GM19438 (cell line): ENCODE data around the gene ICA1.
A peak's percentile ranks its signal among the peaks of the same experiment; 100 is the strongest.

Source experiments
- ATAC-seq: cut with Tn5 transposase; IDR thresholded peaks from one replicate; pipeline ENCODE4 v1.9.1; 2021; ENCODE audit warnings: low read depth; ENCODE audit not compliant: unreplicated experiment

Gene ICA1

GRCh38 chr7:8204339-8205030 lies 57.5 kb downstream of the ICA1 start:
- ATAC-seq = no peak

GRCh38 chr7:8201846-8202441 lies 60.0 kb downstream of the ICA1 start:
- no peak for ATAC-seq

- ATAC-seq = no peak
Measured at GRCh38 chr7:8200717-8201116, 61.2 kb downstream of the ICA1 start.

- ATAC-seq = no peak
Measured at GRCh38 chr7:8200316-8200715, 61.7 kb downstream of the ICA1 start.

- no peak for ATAC-seq
Measured at GRCh38 chr7:8197994-8198698, 63.8 kb downstream of the ICA1 start.

- no peak for ATAC-seq
Measured at GRCh38 chr7:8192897-8193296, 69.1 kb downstream of the ICA1 start.

GRCh38 chr7:8190119-8190895 lies 71.7 kb downstream of the ICA1 start:
- ATAC-seq = peak; percentile 86

GRCh38 chr7:8189625-8190024 lies 72.3 kb downstream of the ICA1 start:
- ATAC-seq = no peak

- no peak for ATAC-seq
Measured at GRCh38 chr7:8185926-8186683, 75.9 kb downstream of the ICA1 start.

GRCh38 chr7:8184221-8184620 lies 77.7 kb downstream of the ICA1 start:
- ATAC-seq = no peak

GRCh38 chr7:8179486-8179885 lies 82.5 kb downstream of the ICA1 start:
- no peak for ATAC-seq

GRCh38 chr7:8178353-8178752 lies 83.6 kb downstream of the ICA1 start:
- no peak for ATAC-seq

- ATAC-seq = peak; percentile 45
Measured at GRCh38 chr7:8177109-8177933, 84.6 kb downstream of the ICA1 start.

- peak; percentile 80 for ATAC-seq
Measured at GRCh38 chr7:8176370-8177081, 85.4 kb downstream of the ICA1 start.

GRCh38 chr7:8175929-8176369 lies 86.0 kb downstream of the ICA1 start:
- no peak for ATAC-seq

GRCh38 chr7:8172372-8173354 lies 89.3 kb downstream of the ICA1 start:
- no peak for ATAC-seq

GRCh38 chr7:8169171-8169570 lies 92.8 kb downstream of the ICA1 start:
- ATAC-seq = no peak

GRCh38 chr7:8168336-8168735 lies 93.6 kb downstream of the ICA1 start:
- no peak for ATAC-seq
